Limb (tissue), 2 donors: ENCODE measurements around the gene PIK3R2.
"Not testable (repeated sequence)": the region's sequence is repeated elsewhere in the genome, so short reads cannot be mapped to it uniquely, and the experiment has no call there.

ENCODE experiments used
- DNase-seq, 2 donors: peaks; one replicate each; pipeline ENCODE4 v3.0.0-alpha.2; 2016; ENCODE audit errors: extremely low spot score in 2 of 2

Gene PIK3R2

DNA sequence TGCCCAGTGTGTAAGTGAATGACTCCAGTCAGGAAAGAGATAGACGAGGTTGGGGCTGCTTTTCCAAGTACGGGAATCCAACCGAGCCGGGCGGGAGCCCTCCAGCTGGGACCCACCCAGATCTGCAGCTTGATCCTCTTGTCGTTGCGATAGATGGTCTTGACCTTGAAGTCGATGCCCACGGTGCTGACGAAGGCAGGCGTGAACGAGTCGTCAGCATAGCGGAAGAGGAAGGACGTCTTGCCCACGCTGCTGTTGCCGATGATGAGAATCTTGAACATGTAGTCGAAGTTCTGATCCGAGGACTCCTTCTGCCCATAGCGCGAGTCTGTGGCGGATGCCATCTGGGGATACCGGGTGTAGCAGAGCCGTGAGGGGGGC, 49.4 kb downstream of the PIK3R2 start:
- DNase-seq, result no peak

DNA sequence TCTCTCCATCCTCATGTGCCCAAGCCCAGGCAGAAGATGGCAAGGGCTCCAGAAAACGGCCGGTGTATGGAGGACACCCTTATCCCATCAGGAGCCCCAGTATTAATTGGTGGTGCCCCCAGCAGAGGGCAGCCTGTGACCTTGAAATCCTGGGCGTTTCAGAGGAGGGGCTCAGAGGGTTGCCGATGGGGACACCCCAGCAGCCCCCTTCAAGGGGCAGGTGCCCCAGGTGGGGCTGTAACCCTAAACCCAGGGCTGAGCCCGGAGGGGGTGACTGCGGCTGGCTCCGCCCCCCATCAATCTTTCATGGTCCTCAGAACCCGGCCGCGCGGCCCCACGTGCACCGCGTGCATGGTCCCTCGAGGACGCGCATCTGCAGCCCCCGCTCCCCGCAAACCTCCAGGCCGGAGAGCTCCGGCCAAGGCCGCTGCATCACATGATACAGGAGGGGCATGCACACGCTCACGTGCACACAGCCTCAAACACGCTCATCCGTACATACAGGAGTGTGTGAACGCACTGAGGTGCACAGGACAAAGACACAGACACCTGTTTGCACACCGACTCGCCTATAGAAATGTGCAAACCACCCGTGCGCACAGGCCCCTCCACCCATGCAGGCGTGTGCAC, 49.9 kb downstream of the PIK3R2 start:
- peak in 1 of 2 donors; percentile 57 for DNase-seq

DNA sequence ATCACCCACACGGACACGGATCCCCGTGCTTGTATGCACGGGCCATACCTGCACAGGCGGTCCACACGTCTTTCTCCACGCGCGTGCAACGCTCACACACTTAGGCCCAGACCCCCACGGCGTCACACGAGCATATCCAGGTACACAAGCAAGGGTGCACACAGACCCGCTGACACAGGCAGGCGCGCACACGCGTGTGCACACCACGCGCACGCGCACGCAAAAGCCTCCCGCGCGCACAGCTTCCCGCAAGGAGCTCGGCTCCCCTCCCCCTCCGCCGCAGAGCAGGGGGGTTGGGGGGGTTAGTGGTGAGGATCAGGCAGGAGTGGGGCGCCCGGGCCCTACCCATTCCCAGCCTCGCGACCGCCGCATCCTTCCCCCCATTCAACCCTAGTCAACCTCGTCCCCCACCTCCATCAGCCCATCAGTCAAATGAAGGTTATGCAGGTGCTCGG, 50.5 kb downstream of the PIK3R2 start:
- DNase-seq, result peak in 1 of 2 donors; percentile 82

DNA sequence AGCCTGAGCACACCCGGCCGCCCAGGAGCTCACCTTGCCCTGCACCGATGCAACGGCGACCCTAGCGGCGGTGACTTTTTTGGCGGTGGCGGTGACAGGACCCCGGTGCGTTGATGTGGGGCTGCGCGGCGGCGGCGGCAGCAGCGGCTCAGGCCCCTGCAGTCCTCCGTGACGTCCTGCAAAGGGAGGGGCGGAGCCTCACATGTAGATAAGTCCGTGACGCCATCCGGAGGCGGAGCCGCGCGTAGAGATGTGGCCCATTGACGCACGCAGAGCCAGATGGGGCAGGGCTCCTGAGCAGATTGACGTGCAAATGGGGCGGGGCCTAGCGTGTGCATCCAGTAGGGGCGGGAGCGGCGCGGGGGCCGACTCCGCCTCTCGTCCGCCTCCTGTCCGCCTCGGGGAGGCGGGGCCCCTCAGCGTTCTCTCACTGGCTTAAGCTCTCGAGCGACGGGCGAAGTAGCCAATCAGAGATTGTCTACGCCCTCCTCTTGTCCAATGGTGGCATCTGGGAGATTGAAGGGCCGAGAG, 51.0 kb downstream of the PIK3R2 start, which contains the start of gene RAB3A:
Gene RAB3A, minus strand, starts transcription at position 180 of the 531 bp plus-strand sequence. CDS start 1,302 bp downstream, outside the sequence.
- DNase-seq, result peak; percentile 100

DNA sequence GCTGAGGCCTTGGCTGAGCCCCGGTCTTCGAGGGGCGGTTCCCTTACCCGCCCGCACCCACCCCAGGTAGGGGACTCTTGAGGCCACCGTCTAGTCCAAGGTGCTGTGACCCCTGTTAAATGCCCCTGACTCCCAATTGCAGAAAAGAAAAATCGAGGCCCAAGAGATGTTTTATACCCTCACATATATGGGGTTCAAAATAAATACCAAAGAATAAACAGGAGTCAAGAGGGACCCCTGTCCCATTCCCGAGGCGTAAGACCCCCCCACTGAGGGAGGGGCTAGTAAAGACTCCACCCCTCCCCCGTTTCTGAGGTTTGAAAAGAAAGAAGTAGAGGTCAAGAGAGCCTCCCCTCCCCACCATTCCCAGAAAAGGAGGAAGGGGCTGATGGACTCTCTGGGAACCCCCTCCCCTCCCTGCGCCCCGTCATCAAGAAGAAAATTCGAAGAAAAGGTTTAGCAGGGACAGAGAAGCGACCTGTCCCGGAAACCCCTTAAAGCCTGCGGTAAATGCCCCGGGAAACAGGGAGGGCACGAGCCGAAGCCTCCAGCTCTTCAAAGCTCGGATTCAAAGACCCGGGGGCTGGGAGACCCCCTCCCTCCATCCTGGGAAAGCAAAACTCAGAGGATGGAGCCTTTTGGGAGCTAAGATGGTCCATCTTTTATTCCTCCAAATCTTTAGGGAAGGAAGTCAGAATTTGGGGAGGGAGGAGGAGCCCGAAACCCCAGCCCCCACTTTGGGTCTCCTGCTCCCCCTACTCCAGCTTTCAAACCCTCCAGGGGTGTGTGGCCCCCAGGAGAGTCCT, 51.6 kb downstream of the PIK3R2 start:
- DNase-seq, result peak; percentile 56 to 87

DNA sequence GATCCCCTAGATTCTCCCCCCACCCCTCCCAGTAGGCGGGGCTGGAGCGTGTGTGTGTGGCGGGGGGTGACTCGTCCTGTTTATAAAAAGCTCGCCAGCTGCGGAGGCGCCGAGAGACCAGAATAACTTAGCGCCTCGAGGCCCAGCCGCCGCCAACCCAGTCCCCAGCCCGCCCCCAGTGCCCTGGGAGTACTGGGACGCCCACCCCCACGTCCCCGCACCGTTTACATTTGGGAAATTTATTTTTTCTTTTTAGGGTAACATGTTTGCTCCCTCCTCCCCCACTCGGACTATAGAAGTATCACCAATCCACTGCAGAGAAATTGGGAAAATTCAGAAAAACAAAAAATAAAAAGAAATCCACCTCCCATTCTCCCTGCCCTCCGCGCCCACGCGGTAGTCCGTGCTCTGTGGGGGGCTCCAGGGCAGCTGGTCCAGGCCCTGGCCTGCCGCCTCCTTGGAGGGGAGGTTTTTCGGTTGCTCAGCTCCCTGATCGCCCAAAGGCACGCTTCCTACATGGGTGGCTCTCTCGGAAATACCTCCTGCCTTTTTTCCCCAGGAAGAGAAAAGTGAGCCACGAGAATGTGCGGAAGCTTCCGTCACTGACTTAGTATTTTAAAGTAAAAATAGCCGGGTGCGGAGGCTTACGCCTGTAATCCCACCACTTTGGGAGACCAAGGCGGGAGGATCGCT, 52.4 kb downstream of the PIK3R2 start:
- DNase-seq, result peak; percentile 56 to 85

DNA sequence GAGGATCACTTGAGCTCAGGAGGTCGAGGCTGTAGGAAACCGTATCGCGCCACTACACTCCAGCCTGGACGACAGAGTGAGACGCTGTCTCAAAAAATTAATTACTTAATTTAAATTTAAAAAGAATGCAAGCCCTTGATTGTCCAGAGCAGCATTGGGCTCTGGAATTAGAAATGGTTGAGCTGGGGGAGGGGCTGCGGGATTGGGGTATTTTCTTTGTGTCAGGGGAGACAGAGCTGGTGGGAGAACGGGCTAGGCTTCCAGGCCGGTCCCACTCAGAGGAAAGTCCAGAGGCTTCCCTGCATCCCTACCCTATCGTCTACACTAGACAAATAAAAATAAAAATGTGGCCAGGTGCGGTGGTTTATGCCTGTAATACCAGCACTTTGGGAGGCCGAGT, 53.1 kb downstream of the PIK3R2 start:
- no peak for DNase-seq

DNA sequence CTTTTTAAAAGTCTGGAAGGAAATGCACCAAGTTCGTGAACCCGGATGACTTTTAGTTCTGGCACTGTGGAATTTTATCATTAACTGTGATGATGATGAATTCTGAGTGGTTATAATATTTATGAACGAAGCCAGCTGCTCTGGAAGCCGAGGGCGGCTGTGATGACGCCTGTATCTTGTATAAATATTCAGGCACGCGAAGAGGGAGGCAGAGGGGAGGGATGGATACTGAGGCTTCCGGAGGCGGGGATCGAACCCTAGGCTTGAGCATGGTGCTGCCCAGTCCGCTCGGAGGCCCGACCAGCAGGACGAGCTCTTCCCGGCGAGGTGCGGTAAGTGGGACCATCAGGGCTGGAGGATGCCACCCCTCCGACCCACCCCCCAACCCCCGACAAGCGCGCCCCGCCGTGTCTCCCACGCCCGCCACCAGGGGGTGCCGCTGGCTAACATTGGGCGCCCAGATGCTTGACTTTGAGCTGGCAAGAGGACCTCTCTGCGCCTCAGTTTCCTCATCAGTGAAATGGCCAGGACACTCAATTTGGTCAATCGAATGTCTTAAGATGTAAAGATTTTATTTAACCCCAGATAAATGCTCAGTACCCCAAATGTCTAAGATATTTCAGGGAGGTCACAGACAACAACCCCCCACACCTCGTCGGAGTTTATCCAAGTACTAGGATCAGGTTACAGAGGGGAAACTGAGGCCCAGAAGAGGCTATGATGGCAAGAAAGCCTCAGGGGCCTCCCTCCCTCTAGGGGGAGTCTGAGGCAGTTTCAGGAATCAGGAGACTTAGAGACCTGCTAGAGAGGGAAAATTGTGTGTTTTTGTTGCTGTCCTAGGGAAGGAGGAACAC, 55.4 kb downstream of the PIK3R2 start:
- no peak for DNase-seq

DNA sequence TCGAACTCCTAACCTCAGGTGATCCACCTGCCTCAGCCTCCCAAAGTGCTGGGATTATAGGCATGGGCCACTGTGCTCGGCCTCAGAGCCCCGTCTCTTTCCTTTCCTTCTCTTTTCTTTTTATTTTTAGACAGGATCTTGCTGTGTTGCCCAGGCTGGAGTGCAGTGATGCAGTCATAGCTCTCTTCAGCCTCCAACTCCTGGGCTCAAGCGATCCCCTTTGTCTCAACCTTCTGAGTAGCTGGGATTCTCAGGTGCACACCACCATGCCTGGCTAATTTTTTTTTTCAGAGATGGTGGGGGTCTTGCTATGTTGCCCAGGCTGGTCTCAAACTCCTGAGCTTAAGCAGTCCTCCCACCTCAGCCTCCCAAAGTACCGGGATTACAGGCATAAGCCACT, 56.9 kb downstream of the PIK3R2 start:
- DNase-seq, result not testable (repeated sequence)

DNA sequence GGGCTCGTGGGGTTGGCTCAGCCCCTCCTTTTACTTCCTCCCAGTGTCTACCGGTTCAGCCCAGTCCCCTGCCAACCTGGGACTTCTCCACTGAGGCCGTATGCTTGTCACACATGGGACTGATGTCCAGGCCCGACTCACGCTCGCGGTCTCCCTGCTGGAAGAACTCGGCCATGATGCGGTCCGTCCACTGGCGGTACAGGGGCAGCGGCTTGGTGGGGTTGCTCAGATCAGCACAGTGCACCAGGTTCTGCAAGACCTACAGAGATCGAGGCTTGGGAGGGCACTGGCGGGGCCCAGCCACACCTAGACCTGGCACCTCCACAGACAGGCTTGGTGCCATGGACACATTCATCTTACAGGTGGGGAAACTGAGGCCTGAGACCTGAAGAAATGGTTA, 58.7 kb downstream of the PIK3R2 start:
- DNase-seq, result peak in 1 of 2 donors; percentile 11

DNA sequence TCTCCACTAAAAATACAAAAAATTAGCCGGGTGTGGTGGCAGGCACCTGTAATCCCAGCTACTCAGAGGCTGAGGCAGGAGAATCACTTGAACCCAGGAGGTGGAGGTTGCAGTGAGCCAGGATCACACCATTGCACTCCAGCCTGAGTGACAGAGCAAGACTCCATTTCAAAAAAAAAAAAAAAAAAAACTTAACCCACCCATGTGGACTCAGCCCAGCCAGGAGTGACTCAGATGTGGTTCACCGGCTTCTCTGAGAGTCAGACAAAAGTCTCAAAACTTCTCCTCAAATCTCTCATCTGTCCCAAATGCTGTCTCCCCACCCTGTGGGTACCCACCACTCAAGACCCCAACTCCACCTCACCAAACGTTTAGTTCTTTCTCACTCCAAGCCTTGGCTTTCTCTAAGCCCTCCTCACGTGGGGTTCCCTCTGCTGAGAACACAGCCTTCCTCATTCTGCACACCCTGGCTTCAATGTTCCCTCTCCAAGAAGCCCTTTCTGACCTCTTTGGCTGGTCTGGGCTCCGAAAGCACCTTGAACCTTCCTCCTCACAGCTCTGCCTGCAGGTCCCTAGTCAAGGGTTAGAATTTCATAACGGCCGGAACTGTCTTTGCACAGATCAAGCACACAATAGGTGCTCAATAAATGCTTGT, 61.9 kb downstream of the PIK3R2 start:
- no peak for DNase-seq

DNA sequence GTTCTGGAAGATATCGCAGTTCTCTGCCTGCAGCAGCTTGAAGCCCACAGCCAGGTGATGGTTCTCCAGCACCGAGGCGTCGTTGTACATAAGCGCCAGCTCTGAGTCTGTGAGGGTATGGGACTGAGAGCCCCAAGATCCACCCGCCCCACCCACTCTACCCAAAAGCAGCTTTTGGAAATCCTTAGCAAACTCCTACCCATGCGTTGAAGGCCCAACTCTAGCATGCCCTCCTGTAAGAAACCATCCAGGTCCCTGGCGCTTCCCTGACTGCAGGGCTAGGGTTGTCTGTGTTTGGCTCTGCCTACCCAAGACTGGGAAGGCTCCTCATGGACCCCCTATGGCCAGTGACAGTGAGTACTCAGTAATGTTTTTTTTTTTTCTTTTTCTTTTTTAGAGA, 63.8 kb downstream of the PIK3R2 start:
- no peak for DNase-seq

DNA sequence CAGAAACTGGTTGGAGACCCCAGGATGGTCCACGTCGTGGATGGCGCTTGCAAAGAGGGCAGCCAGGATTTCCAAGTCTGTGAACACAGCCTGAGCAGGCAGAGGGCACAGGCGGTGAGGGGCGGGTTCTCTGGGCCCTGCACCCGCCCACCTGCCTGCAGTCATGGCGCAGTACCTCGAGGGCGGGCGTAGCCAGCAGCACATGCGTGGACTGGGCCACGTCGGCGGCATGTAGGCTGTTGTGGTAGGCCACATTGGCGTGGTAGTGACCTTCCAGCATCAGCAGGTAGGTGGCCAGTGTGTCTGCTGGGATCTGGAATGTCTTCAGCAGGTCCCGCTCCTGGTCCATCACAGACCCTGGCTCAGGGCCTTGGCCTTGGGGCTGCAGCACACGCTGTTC, 65.2 kb downstream of the PIK3R2 start:
- no peak for DNase-seq

DNA sequence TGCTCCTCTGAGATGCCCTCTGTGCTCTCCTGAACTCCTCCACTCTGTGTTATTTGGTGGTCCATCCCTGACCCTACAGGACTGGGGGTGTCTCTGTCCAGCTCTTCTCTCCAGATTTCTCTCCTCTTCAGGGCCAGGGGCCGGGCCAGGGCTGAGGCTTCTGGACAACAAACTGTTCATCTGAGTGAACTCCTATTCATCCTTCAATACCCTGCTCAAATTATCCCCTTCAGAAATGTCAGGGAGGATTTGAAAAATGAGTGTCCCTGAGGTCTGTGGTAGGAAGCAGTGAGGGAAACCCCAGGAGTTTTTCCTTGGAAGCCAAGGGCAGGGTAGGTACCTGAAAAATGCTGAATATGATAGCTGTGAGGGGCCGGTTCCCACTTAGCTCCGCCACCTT, 65.6 kb downstream of the PIK3R2 start:
- no peak for DNase-seq
